ENCODE data around the gene SULT1C4. TPM values are rescaled to one million over a fixed set of nuclear protein-coding genes. Genes with fewer than 3 reads are reported as not detected.
A peak's percentile ranks its signal among the peaks of the same experiment; 100 is the strongest.

Gene SULT1C4
- 10.6 TPM for total RNA-seq
- long read RNA-seq, transcript SULT1C4-202 (5 exons, 1,045 nt) = major isoform, 9 of 15 reads
- long read RNA-seq, partial matches to known transcripts = 0 of 15 reads
- long read RNA-seq, other reads (novel, unspliced or antisense) = 3 of 15 reads

DNA sequence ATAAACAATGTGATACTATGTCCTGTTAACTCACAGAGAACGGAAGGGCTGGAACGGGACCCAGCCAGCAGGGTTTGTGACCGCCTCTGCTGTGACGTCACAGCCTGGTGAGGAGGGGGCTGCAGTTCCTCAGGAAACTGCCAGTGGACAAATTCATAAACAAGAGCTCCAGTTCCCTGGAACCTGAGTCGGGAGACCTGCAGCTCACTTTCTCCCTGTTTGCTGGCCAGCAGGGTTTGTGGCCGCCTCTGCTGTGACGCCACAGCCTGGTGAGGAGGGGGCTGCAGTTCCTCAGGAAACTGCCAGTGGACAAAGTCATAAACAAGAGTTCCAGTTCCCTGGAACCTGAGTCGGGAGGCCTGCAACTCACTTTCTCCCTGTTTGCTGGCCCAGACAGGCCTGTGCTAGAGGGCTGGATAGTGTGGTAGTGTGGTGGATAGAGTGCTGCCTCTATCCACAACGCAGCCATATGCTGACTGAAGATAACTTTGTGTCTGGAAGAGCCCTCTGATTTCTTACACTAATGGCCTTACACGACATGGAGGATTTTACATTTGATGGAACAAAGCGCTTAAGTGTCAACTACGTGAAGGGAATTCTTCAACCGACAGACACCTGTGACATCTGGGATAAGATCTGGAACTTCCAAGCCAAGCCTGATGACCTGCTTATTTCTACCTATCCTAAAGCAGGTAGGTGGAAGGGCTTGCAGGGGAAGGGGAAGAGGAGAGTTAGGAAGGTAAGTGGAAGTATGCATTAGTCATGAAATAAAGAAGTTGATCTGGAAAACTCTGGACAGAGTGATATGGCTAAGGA is at the start of gene SULT1C4:
Gene SULT1C4 (plus strand): TSS at position 140 of the 816 bp plus-strand sequence. CDS start 384 bp downstream, at position 524.
- intact Hi-C loops (cut with DNase I) = no loop called here
- Histone ChIP-seq H3K27ac (peak within 1 kb of the TSS; percentile 67), H3K27me3 (ENCODE audit: low read depth) (no peaks in the 10 kb centered on the region), H3K4me3 (peak within 1 kb of the TSS; percentile 54), H3K36me3 (no peaks in the 10 kb centered on the region), H3K9me3 (no peaks in the 10 kb centered on the region), H3K4me1 (peaks cover 10% of the 10 kb centered on the region)
- TF ChIP-seq, protein P1, sequence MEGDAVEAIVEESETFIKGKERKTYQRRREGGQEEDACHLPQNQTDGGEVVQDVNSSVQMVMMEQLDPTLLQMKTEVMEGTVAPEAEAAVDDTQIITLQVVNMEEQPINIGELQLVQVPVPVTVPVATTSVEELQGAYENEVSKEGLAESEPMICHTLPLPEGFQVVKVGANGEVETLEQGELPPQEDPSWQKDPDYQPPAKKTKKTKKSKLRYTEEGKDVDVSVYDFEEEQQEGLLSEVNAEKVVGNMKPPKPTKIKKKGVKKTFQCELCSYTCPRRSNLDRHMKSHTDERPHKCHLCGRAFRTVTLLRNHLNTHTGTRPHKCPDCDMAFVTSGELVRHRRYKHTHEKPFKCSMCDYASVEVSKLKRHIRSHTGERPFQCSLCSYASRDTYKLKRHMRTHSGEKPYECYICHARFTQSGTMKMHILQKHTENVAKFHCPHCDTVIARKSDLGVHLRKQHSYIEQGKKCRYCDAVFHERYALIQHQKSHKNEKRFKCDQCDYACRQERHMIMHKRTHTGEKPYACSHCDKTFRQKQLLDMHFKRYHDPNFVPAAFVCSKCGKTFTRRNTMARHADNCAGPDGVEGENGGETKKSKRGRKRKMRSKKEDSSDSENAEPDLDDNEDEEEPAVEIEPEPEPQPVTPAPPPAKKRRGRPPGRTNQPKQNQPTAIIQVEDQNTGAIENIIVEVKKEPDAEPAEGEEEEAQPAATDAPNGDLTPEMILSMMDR (IDR thresholded peaks at IDR 0.05) = no peak
- DNase-seq (peak; percentile 57), ATAC-seq (peak; percentile 59 to 68)

DNA sequence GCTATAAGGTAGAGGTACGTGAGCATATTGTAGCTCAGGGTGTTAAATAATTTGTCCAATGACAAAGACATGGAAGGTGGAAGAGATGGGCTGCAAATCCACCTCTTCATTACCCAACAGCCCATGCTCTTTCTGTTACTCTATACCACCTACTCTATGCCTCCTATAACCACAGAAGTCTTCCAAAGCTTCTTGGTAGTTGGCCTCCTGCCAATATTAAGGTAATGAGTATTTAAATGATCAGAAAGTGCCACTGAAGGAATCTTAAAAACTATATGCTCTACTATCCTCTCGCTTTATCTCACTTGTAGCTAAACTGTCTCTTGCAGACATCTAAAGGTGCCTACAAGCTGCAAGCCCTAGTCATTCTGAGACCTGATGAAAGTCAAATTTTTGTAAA is 48.0 kb upstream of the SULT1C4 start:
- no peak overlapping the region for H3K4me3 ChIP-seq
- no peak for ATAC-seq
- intact Hi-C loops (cut with DNase I) = no loop called here
- TF ChIP-seq, protein P1 (IDR thresholded peaks at IDR 0.05) = no peak
- H3K36me3 ChIP-seq = no peaks in the 10 kb centered on the region
- no peaks in the 10 kb centered on the region for H3K27me3 ChIP-seq (ENCODE audit: low read depth)
- H3K27ac ChIP-seq = no peak overlapping the region
- no peaks in the 10 kb centered on the region for H3K9me3 ChIP-seq
- H3K4me1 ChIP-seq = no peaks in the 10 kb centered on the region
- DNase-seq = no peak

DNA sequence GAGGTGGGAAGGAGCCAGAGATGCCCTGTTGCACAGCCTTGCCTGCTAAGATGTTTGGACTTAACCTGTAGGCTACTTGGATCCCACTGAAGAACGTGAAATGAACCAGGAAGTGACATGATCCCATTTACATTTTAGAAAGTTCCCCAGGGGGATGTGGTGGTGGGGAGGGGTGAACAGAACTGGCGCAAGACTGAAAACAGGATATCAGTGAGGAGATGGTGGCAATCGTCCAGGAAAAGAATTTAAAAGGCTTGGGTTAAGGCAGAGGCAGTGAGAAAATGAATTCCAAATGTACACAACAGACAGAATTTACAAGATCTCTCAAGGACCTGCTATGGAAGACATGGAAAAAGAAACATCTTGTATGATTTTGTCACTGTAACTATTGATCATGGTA is 46.8 kb upstream of the SULT1C4 start:
- DNase-seq (no peak), ATAC-seq (no peak)
- H3K4me1 ChIP-seq = no peaks in the 10 kb centered on the region
- no peak overlapping the region for H3K27ac ChIP-seq
- no peaks in the 10 kb centered on the region for H3K36me3 ChIP-seq
- TF ChIP-seq, protein P1 (IDR thresholded peaks at IDR 0.05) = no peak
- intact Hi-C loops (cut with DNase I) = no loop called here
- no peaks in the 10 kb centered on the region for H3K9me3 ChIP-seq
- H3K4me3 ChIP-seq = no peak overlapping the region
- H3K27me3 ChIP-seq (ENCODE audit: low read depth) = no peaks in the 10 kb centered on the region

- TF ChIP-seq, protein P1 (IDR thresholded peaks at IDR 0.05) = no peak
- intact Hi-C loops (cut with DNase I) = no loop called here
- DNase-seq = no peak
Observed at GRCh38 chr2:108345951-108346350, 31.8 kb upstream of the SULT1C4 start.

DNA sequence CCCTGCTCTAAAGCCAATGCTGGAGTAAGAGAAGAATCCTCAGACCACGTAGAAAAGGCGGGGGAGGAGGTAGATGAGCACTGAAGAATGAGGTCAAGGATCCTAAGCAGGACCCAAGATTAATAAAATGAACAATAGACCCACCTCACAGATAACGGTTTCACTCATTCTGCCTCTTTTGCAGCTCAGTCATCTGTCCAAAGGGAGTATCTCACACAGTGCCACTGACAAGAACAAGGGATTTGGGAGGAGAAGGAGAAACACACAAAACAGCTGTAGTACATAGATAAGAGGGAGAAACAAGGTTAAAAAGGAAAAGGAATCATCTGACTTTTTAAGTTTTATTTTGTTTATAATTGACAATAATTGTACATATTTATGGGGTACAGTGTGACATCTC is 30.9 kb upstream of the SULT1C4 start:
- no peak overlapping the region for H3K27ac ChIP-seq

More at GRCh38 chr2:108345951-108346350, 31.8 kb upstream of the SULT1C4 start:
- H3K27ac ChIP-seq = no peak overlapping the region
- H3K36me3 ChIP-seq = no peaks in the 10 kb centered on the region
- no peaks in the 10 kb centered on the region for H3K27me3 ChIP-seq (ENCODE audit: low read depth)
- no peak overlapping the region for H3K4me3 ChIP-seq
- H3K9me3 ChIP-seq = no peaks in the 10 kb centered on the region
- no peaks in the 10 kb centered on the region for H3K4me1 ChIP-seq
- no peak for ATAC-seq

More for the DNA sequence above, 30.9 kb upstream of the SULT1C4 start:
- TF ChIP-seq, protein P1 (IDR thresholded peaks at IDR 0.05) = no peak
- Histone ChIP-seq H3K4me1 (no peaks in the 10 kb centered on the region), H3K9me3 (no peaks in the 10 kb centered on the region), H3K4me3 (no peak overlapping the region), H3K27me3 (ENCODE audit: low read depth) (no peaks in the 10 kb centered on the region), H3K36me3 (no peaks in the 10 kb centered on the region)
- intact Hi-C loops (cut with DNase I) = no loop called here
- no peak for ATAC-seq
- DNase-seq = no peak

All from lower lobe of right lung (tissue), 2 donors.